CD4-positive, alpha-beta T cell treated with Interleukin-17A for 4 hours (primary cell): ENCODE results near the gene RPL13.
"Not testable (repeated sequence)": the region's sequence is repeated elsewhere in the genome, so short reads cannot be mapped to it uniquely, and the experiment has no call there.

Experiments used
- DNase-seq: peaks from one replicate; pipeline ENCODE4 v3.0.0-alpha.2; 2020; ENCODE audit warnings: mixed read lengths

The RPL13 gene

DNA sequence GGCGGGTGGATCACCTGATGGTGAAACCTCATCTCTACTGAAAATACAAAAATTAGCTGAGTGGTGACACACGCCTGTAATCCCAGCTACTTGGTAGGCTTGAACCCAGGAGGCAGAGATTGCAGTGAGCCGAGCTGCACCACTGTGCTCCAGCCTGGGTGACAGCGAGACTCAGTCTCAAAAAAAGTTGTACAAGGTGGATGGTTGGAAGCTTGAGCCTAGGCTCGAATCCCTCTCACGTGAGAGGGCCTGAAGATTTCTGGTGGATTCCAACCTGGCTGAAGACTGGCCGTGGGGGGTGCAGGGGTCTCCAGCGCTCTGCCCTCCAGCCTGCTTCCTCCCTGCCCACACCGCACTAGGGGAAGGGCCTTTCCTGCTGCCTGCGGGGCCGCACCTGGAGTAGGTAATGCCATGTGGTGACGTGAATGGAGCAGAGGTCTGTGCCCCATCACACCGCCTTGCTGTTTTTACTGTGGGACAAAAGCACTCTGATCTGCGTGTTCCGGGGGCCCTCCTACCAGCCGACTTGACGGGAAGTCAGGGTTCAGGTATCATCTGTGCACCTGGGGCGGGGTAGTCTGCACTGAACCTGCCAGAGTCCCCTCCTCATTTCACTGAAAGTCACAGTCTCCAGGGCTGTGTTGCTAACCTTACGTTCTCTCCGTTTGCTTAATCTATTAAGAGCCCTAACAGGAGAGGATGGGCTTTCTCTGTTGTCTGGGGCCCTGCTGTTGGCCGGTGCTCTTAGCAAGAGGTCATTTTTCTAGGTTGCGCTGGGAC is 4.2 kb downstream of the RPL13 start:
- DNase-seq: peak; percentile 19

DNA sequence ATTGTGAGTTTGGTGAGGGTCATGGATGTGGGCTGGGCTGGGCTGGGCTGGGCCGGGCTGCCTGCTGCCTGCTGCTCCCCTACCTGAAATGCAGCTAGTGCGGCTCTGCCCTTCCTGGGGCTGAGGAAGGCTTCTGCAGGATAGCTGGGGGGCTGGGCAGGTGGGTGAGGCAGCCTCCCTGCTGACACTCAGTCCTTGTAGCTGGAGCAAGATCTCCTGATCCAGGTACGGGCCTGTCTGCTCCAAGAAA is 4.7 kb downstream of the RPL13 start:
- DNase-seq: no peak

DNA sequence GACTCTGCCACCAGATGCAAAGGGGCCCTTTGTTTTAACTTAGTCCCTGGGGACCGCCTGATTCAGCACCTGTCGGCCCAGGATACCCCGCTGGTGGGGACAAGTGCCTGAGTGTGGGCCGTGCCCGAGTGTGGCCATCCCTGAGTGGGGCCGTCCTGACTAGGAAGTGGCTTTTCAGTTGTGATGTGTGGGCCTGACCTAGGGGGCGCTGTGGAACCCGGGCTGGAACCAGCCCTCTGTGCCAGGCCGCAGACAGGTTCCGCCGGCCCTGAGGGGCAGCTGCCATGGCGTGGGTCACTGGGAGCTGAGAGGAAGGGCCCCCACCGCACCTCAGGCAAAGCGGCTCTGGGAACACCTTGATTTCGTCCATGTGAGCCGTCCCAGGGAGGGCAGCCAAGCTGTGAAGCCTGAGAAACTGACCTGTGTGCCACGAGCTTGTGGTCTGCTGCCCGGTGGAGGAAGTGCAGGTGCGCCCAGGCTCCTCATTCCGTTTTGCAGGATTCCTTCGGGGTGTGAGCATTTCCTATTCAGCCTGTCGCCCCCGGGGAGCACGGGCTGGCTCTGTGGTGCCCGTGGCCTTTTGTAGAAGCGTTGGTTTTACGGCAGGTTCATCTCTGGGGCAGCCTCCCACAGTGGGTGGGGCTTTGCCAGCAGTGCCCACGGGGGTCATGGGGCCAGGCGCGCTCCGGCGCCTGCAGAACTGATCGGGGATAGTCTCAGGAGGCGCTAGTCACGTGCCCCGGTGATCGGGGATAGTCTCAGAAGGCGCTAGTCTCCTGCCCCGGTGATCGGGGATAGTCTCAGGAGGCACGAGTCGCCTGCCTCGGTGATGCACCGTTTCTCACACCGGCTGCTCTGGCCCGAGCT is 5.3 kb downstream of the RPL13 start:
- DNase-seq: peak; percentile 62

DNA sequence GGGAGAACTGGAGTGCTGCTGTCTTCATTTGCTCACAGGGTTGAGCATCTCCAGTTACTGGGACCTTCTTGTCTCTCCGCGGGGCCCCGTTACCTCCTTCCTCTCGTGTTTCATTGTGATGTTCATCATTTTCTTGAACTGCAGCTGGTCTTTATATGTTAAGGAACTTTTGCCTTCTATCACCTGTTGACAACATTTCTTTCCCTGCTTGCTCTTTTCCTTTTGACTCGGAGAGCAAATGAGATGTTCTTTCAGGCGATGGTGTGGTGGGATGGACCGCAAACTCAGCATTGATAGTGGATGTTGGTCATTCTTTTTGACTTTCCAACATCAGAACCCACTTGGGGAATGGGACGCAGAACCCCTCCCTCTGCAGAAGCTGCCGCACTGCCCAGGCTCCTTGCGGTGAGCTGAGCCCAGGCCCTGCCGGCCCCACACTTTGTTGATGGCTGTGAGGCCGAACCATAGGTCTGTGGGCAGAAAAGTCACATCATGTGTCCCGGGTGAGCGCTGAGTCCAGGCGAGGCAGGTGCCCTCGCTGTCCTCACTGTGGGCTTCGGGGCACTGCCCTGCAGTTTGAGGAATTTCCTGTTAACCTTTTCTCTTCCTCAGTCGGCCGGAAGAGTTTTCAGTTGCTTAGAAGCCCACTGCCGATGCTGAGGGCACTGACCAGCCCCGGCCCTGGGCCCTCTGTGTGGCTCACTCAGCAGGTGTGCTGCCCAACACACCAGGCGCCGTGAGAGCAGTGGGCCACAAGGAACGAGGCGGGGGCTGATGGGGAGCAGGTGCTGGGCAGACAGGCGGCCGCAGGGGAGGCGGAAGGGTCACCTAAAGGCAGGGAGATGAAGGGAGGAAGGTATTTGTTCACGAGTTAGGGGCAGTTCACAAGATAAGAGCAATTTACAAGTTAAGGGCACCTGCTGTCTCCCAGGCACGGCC is 7.4 kb downstream of the RPL13 start:
- no peak for DNase-seq

DNA sequence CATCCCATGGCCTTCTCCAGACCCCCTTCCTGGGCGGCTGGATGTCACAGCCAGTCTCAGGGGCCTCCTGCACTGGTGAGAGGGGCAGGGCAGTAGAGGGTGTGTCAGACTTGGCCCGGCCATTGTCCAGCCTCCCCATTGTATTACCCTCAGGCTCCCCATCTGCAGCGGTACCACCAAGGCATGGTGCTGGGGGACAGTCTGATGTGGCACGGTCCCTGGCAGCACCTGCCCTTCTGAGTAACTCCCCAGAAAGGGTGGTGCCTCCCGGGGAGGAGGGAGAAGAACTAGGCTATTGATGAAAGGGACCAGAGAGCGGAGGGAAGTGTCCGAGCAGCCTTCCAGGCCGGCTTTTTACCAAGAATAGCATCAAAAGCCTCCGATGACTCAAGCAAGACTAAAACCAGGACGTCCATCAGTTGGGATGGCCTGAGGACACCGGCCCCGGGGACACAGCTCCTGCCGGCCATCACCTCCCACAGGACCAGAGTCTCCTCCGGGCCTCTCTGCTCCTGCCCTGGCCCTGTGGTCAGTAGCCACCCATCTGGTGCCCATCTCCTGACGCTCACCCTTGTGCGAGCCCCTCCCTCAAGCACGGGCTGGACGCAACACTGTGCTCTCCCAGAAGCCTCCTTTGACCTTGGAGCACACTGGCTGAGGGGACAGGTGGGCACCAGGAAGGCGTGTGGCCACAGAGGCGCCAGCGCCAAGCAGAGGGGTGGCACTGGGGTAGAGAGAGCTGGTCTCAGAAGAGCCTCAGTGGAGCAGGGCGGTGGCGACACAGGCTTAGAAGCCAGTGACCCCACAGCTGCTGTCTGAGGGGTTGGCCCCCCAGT is 9.2 kb downstream of the RPL13 start:
- DNase-seq: no peak

DNA sequence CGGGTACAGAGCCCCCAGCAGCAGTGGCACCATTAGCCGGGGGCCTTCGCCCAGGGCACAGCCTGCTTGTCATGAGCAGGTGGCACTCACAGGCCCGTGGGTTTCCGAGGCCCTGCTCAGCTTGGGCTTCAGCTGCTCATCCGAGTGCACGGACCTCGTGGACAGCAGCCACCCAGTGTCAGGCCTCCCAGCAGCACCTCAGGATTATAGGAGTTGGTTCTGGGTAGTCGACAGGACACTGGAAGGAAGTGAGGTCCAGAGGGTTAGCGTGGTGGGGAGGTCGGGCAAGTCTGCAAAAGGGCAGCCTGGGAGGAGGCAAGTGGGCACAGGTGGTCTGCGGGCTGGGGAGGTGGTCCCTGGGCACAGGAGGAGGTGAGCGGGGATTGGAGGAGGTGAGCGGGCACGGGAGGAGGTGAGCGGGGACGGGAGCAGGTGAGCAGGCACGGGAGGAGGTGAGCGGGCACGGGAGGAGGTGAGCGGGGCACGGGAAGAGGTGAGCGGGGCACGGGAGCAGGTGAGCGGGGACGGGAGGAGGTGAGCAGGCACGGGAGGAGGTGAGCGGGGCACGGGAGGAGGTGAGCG is 10.0 kb downstream of the RPL13 start:
- DNase-seq: no peak

DNA sequence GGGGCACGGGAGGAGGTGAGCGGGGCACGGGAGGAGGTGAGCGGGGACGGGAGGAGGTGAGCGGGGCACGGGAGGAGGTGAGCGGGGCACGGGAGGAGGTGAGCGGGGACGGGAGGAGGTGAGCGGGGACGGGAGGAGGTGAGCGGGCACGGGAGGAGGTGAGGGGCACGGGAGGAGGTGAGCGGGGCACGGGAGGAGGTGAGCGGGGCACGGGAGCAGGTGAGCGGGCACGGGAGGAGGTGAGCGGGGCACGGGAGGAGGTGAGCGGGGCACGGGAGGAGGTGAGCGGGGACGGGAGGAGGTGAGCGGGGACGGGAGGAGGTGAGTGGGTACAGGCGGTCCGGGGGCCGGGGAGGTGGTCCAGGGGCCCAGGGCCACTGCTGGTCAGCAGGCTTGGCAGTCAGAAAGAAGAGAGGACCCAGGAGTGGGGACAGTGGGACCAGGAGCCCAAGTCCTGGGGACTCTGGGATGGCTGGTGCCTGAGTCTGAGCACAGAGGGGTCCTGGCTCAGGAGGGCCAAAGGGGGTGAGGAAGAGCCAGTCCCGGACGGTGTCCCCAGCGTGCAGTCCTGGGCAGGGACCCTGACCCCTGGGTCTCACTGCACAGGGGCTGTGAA is 10.6 kb downstream of the RPL13 start:
- DNase-seq: not testable (repeated sequence)

DNA sequence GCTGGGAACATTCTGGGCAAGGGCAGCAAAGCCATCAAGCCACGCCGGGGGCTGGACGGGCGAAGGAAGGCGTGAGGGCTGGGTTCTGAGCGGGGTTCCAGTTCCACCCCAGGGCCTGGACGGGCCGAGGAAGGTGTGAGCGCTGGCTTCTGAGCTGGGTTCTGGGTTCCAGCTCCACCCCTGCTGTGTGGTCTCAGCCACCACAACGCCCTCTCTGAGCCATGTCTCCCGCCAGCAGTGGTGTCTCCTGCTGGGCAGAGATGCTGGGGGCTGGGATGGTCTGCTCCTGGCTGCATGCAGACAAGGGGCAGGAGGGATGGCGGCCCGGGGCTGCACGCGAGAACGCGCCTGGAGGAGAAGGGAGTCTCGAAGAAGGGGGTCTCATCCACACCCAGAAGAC is 11.2 kb downstream of the RPL13 start:
- DNase-seq: no peak

DNA sequence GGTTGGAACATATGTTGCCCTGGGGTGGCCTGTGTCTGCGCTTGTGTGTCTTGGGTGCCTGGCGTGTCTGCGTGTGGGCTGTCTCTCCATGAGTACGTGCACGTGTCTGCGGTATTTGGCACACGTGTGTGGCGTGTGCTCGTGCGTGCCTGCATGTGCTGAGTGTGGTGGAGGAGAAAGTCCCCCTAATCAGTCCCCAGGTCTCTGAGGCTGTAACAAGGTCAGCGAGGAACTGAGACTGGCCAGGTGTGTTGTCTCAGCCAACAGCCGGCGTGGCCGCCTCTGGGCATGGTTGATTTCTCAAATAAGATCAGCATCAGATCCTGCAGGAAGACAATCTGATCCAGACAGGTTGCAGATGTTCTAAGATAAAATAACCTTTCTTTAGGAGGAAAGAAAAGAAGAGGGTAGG is 11.6 kb downstream of the RPL13 start:
- DNase-seq: no peak

DNA sequence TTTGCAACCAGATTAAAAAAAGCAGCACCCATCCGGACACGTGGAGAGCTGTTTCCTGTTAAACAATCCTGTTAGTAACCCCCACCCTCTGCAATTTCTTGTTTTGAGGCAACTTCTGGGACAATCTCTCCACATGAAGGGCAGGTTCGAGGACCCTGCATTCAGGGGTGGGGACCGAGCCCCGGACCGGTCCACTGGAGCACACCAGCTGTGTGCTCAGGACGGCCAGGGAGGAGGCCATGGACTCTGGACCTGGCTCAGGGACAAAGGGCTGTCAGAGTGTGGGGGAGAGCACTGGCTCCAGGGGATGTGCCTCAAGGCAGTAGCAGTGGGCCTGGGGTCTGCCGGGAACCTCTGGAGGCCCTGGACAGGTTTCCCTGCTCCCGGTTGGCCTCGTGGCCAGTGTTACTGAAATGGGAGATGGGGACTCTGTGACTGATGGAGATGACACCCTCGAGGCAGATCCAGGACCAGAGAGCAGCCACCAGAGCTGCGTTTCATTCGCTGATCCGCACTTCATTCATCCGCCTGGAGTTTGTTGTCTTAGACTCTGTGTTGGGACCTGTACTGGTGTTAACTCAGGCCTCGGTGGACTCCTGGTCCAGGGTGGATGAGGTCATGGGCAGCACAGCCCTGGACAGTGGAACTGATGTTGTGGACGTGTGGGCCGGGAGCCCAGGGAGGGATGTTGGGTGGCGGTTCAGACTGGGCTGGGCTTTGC is 12.2 kb downstream of the RPL13 start:
- no peak for DNase-seq

DNA sequence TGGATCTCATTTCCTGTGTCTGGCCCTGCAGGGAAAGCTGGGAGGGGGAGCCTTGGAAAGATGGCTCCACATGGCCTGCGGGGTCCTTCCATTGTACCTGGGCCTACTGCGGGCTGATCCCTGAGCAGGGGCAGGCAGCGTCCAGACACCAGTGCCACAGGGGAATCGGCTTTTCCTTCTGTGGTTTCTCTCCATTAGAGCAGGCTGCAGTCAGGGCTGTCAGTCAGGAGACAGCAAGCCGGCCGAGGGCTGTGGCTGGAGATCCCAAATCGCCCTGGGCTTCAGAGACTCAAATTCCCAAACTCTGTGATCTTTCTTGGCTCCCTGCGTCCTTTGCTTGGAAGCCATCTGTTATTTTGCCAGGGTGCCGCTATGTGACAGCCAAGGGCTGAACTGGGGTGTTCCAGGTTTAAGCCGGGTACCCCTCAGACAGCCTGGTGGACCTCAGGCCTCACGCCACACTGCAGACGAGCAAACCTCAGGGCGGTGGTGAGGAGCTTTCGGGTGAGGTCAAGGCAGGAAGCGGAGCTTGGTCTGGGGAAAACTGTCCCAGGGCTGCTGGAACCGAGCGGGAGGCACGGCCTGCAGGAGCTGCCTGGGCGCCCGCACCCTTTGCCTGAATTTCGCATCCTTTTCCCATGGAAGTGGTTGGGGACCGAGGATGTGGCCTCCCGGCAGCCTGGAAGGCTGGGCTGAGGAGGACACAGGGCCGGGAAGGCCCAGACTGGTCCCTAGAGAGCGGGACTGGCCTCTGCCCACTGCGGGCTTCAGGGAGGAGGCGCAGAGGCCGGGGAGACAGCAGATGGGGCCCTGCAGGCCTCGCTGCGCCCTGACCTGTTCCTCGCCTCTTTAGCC is 13.6 kb downstream of the RPL13 start:
- no peak for DNase-seq

DNA sequence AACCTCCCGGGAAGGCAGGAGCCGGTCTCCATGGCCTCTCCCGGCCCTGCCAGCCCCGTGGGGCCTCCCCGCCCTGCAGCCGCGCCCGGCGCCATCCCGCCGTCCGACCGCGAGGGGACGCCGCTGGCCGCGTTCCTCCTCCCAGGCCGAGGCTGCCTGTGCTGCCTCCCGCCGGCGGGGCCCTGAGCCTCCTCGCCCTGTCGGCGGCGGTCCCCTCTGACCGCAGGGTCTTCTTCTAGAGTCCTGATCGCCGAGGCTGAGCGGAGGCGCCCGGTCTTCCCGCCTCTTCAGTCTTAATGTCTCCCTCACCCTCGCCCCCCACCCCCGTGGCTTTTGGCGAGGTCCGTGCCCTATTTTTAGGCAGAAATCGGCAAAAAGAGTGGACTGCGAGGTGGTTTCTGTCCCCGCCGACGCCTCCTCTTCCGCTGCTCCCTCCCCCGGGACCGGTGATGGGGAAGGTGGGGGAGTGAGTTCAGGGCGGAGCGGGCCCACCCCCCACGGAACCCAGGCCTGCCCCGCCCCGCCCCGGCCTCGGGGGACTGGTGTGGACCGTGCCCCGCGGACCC is 14.3 kb downstream of the RPL13 start:
- DNase-seq: peak; percentile 70

DNA sequence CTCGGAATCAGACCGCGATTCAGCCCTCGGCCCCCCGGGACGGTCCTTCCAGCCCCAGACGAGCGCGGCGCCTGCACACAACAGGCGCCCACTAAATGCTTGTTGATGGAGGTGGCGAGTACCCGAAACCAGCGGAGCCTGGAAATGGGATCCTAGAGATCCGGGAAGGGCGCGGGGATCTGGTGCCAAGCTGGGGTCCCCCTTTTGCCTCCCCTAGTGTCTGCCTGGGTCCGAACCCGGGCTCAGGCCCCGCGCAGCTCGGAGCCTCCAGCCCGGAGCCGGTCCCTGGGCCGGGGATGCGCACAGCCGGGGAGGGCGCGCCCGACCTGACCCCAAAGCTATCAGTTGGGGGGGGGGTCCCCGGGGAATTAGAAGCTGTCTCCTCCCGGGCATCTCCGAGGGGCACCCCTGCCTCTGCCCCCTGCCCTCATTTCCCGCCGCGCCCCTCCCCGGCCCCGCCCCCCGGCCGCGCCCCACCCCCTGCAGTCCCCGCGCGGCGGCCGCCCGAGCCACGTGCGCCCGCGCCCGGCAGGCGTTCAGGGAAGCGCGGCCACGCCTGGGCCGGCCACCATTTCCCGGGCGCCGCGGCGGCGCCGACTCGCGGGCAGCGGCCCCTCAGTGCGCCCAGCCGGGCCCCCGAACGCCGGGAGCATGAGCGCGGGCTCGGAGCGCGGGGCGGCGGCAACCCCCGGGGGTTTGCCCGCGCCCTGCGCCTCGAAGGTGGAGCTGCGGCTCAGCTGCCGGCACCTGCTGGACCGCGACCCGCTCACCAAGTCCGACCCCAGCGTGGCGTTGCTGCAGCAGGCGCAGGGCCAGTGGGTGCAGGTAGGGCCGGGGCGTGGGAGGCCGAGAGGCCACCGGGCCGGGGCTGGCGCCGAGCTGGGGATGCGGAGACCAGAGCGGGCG is 15.0 kb downstream of the RPL13 start, which contains the start of gene CPNE7:
Gene CPNE7 (plus strand): TSS at position 512 of the 906 bp plus-strand sequence. CDS start 140 bp downstream, at position 652.
- DNase-seq: peak; percentile 23

DNA sequence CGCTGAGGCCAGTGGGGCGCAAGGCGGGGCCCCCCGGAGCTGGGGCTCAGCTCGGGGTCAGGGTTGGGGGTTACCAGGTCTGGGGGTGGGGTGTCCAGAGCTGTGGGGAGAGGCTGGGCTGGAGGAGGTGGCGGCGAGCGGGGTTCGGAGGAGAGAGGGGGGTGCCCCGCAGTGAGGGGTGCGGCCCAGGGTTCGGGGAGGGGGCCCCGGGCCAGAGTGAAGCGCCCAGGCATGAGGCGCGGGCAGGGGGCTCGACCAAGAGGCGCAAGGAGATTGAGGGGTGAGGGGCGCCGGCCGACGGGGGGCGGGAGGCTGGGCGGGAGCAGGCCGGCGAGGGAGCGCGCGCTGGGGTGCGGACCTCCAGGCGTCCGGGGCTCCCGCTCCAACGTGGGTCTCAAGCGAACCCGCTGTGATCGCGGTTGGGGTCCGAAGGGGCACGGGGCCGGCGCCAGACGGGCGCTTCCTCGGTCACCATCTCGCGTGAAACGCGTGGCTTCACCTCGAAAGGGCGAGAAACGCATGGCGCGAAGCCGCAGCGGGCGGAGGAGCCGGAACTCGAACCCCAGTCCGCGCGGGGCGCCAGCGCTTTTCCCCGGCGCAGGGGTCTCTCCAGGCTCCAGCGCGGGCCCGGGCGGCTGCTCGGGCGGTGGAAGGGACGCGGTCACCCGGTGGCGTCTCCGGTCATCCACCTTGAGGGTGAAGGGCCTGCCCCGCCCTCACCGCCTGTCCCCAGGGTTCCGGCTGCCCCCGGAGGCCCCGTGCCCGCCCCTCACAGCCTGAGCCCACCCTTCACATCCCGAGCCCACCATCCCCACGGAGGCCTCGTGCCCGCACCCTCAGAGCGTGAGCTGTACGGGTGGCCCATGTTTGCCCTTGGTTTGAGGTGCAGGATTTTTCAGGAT is 15.9 kb downstream of the RPL13 start:
- no peak for DNase-seq

DNA sequence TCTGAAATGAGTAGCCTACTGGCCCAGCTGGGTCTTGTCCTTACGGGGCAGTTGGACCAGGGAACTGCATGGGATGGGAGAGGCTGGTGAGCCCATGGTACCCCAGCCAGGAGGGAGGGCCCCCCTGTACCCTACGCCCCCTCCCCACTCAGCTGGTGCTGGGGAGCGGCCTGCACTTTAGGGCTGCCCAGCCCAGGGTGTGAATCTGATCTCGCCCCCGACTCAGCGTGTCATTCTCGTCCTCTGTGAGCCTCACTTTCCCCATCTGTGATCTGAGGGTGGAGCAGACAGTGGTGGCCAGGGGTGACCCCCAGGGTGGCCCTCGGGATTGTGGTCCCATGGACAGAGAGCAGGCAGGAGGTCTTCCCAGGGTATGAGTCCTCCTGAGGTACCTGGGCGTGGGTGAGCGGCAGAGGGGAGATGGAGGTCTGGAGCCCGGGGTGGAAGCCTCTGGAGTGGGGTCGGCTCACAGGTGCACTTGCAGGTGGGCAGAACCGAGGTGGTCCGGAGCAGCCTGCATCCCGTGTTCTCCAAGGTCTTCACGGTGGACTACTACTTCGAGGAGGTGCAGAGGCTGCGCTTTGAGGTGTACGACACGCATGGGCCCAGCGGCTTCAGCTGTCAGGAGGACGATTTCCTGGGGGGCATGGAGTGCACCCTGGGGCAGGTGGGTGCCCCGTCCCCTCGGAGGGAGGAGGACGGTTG is 16.7 kb downstream of the RPL13 start:
- DNase-seq: no peak

DNA sequence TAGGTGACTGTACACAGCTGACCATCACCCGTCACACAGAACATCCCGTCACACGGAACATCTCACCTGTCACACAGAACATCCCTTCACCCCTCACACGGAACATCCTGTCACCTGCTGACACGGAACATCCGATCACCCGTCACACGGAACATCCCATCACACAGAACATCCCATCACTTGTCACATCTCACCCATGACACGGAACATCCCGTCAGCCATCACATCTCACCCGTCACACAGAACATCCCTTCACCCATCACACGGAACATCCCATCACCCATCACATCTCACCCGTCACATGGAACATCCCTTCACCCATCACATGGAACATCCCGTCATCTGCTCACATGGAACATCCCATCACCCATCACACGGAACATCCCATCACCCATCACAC is 18.9 kb downstream of the RPL13 start:
- no peak for DNase-seq
